GM19452 (cell line): Measurements from ENCODE around the gene PTPRO.

Source experiments
- ATAC-seq: cut with Tn5 transposase; IDR thresholded peaks from one replicate; pipeline ENCODE4 v1.9.1; 2021; ENCODE audit not compliant: unreplicated experiment

PTPRO gene

GRCh38 chr12:15522574-15523187 lies 200.4 kb downstream of the PTPRO start:
- ATAC-seq, result no peak

GRCh38 chr12:15525441-15525840 lies 203.1 kb downstream of the PTPRO start:
- ATAC-seq, result no peak

GRCh38 chr12:15526033-15526432 lies 203.7 kb downstream of the PTPRO start:
- ATAC-seq, result peak; percentile 100

GRCh38 chr12:15527201-15528080 lies 205.1 kb downstream of the PTPRO start:
- ATAC-seq, result no peak

GRCh38 chr12:15528666-15529065 lies 206.4 kb downstream of the PTPRO start:
- ATAC-seq, result no peak

GRCh38 chr12:15530361-15530760 lies 208.1 kb downstream of the PTPRO start:
- ATAC-seq, result no peak

GRCh38 chr12:15532364-15532977 lies 210.2 kb downstream of the PTPRO start:
- ATAC-seq, result peak; percentile 62

GRCh38 chr12:15534322-15534721 lies 212.0 kb downstream of the PTPRO start:
- peak; percentile 85 for ATAC-seq

GRCh38 chr12:15534874-15535273 lies 212.6 kb downstream of the PTPRO start:
- no peak for ATAC-seq

GRCh38 chr12:15535352-15535781 lies 213.1 kb downstream of the PTPRO start:
- no peak for ATAC-seq

GRCh38 chr12:15536446-15536845 lies 214.1 kb downstream of the PTPRO start:
- no peak for ATAC-seq

GRCh38 chr12:15538881-15539280 lies 216.6 kb downstream of the PTPRO start:
- no peak for ATAC-seq

GRCh38 chr12:15540005-15540404 lies 217.7 kb downstream of the PTPRO start:
- no peak for ATAC-seq

GRCh38 chr12:15540469-15540872 lies 218.2 kb downstream of the PTPRO start:
- no peak for ATAC-seq

- no peak for ATAC-seq
These were observed 219.8 kb downstream of the PTPRO start for GRCh38 chr12:15541996-15542631.

- no peak for ATAC-seq
These were observed 221.0 kb downstream of the PTPRO start for GRCh38 chr12:15543347-15543746.

GRCh38 chr12:15544589-15544988 lies 222.3 kb downstream of the PTPRO start:
- ATAC-seq, result no peak

- no peak for ATAC-seq
These were observed 223.0 kb downstream of the PTPRO start for GRCh38 chr12:15545334-15545733.

- ATAC-seq, result peak; percentile 77
These were observed 223.9 kb downstream of the PTPRO start for GRCh38 chr12:15546102-15546701.

- no peak for ATAC-seq
These were observed 224.8 kb downstream of the PTPRO start for GRCh38 chr12:15547063-15547462.

GRCh38 chr12:15547691-15548090 lies 225.4 kb downstream of the PTPRO start:
- ATAC-seq, result no peak
